ENCODE measurements around the gene PSTPIP2. TPM values are rescaled to one million over a fixed set of nuclear protein-coding genes. Genes with fewer than 3 reads are reported as not detected.

The PSTPIP2 gene
- total and polyA plus RNA-seq, 2 of the 4 experiments (the other 2 are of a cell fraction), result 10.4 to 12.4 TPM

DNA sequence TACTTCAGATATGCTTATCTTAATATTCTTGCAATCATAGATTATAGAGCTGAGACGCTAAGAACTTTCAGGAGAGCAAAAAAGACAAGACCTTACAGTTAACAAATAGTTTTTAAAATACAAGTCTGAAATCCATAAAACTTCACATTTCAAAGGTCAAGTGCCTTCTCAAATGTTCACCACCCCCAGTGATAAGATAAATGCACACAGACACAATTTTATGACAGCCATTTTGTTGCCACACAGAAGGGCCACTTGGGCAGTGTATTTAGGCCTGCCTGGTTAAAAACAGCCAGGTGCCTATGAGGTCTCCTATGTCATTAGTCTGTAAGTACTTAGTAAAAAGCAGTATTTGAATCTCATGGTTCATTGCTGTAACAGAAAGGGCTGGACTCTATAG, 8.1 kb upstream of the PSTPIP2 start:
- Histone ChIP-seq H3K4me2 (ENCODE audit: low read depth, low read length) (no peak overlapping the region), H4K91ac (ENCODE audit: insufficient read depth, low read depth, low read length) (no peak overlapping the region), H4K20me1 (ENCODE audit: insufficient read depth, low read length) (no peaks in the 10 kb centered on the region), H2BK20ac (ENCODE audit: low read depth, low read length) (no peak overlapping the region), H3K27ac (ENCODE audit: insufficient read depth, low read length) (no peak overlapping the region), H3K23ac (ENCODE audit: low read depth, low read length) (no peak overlapping the region), H3K9ac (ENCODE audit: low read depth, low read length) (no peak overlapping the region), H3K9me1 (ENCODE audit: insufficient read depth, low read length) (no peaks in the 10 kb centered on the region), H3K4me3 (ENCODE audit: insufficient read depth, low read depth, low read length) (no peak overlapping the region), H4K8ac (ENCODE audit: low read depth in 2 of 2, low read length in 2 of 2) (no peak overlapping the region), H2BK15ac (ENCODE audit: low read depth, low read length) (no peak overlapping the region), H2AK9ac (replicated peaks; ENCODE audit: low read depth, low read length, poor library complexity) (no peak overlapping the region), H3K79me1 (ENCODE audit: low read depth in 1 of 2, low read length in 2 of 2) (peaks cover 6% of the 10 kb centered on the region in 2 experiments; a peak in 3 of 4 replicates), H3K9me3 (ENCODE audit: control insufficient read depth, insufficient read depth, low read length) (no peaks in the 10 kb centered on the region), H2BK120ac (ENCODE audit: low read depth, low read length) (no peak overlapping the region), H4K5ac (ENCODE audit: low read depth, low read length) (no peak overlapping the region), H3K4me1 (ENCODE audit: control insufficient read depth, insufficient read depth, low read length) (peaks cover 2% of the 10 kb centered on the region; the same call in 1 of the 2 replicates), H3K36me3 (ENCODE audit: control insufficient read depth, insufficient read depth, low read length) (peaks cover 45% of the 10 kb centered on the region), H3K27me3 (ENCODE audit: control insufficient read depth, insufficient read depth, low read length) (no peaks in the 10 kb centered on the region), H3K18ac (ENCODE audit: low read depth, low read length) (no peak overlapping the region), H2AK5ac (ENCODE audit: low read depth, low read length) (no peak overlapping the region), H2BK5ac (ENCODE audit: low read depth, low read length, poor library complexity, severe bottlenecking) (no peak overlapping the region), H2AFZ (replicated peaks; ENCODE audit: low read length, poor library complexity) (no peak overlapping the region), H3K14ac (replicated peaks; ENCODE audit: low read depth, low read length) (no peak overlapping the region), H3K4ac (ENCODE audit: low read depth, low read length) (no peak overlapping the region), H3K56ac (ENCODE audit: extremely low read depth, insufficient read depth, low read length) (no peak overlapping the region)
- in situ Hi-C loops (cut with MboI; ENCODE audit: low sequenced_read_pairs), result loop anchor here (10.0 kb wide), 1 partner anchor 165 kb away; no protein-coding TSS in a partner anchor
- TF ChIP-seq MAFK (IDR thresholded peaks at IDR 0.05; ENCODE audit: low read depth, low read length) (no peak), RAD21 (IDR thresholded peaks at IDR 0.05; ENCODE audit: low read length) (no peak), NFE2L2 (IDR thresholded peaks at IDR 0.05; ENCODE audit: low read depth, low read length) (no peak), BHLHE40 (IDR thresholded peaks at IDR 0.05; ENCODE audit: low read depth, low read length) (no peak), POLR2A (IDR thresholded peaks at IDR 0.05; ENCODE audit: low read depth, low read length) (no peak), MAZ (IDR thresholded peaks at IDR 0.05; ENCODE audit: borderline replicate concordance, low read depth, low read length) (no peak), SMC3 (IDR thresholded peaks at IDR 0.05; ENCODE audit: low read depth, low read length) (no peak), RFX5 (IDR thresholded peaks at IDR 0.05; ENCODE audit: low read depth, low read length) (no peak), CHD1 (IDR thresholded peaks at IDR 0.05; ENCODE audit: low read depth, low read length) (no peak)
- TF ChIP-seq, protein P1, sequence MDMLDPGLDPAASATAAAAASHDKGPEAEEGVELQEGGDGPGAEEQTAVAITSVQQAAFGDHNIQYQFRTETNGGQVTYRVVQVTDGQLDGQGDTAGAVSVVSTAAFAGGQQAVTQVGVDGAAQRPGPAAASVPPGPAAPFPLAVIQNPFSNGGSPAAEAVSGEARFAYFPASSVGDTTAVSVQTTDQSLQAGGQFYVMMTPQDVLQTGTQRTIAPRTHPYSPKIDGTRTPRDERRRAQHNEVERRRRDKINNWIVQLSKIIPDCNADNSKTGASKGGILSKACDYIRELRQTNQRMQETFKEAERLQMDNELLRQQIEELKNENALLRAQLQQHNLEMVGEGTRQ (IDR thresholded peaks at IDR 0.05; ENCODE audit: low read depth, low read length), result no peak
- intact Hi-C loops (cut with micrococcal nuclease), result no loop called here
- WGBS, 2 experiments (ENCODE audit: extremely low coverage in 2 of 2, insufficient read length in 1 of 2), result no CpG with 5 or more reads among the region's 1 CpG
- DNase-seq (no peak), ATAC-seq (ENCODE audit: low read depth) (no peak)
- ChIA-PET CTCF (interaction anchor here (0.6 kb wide), 1 partner anchor 360 kb away, joined by 5 read pairs; no protein-coding TSS in a partner anchor), POLR2A (ENCODE audit: unreplicated experiment) (no interaction called here)
- dilution Hi-C loops (cut with HindIII; ENCODE audit: low sequenced_read_pairs, unreplicated experiment), result no loop called here
- BruUV-seq (replicated peaks), result no TSS peak

Data from IMR-90 (cell line).